ENCODE measurements around the gene BRD4.
"Not testable (repeated sequence)": the region's sequence is repeated elsewhere in the genome, so short reads cannot be mapped to it uniquely, and the experiment has no call there.

The BRD4 gene

DNA sequence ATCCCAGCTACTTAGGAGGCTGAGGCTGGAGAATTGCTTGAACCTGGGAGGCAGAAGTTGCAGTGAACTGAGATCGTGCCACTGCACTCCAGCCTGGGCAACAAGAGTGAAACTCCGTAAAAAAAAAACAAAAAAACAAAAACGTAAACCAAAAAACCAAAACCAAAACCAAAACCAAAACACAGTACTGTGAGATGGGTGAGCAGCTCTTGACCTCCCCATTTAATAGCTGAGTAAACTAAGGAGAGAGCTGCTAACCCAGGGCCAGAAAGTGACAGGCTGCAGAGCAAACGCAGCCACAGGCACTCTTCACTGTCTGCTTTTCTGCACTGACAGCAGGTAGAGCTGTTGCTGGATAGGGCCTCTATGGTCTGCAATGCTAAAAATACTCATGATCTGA is 27.7 kb upstream of the BRD4 start:
- not testable (repeated sequence) for DNase-seq (ENCODE audit: low read depth in 2 of 2)

DNA sequence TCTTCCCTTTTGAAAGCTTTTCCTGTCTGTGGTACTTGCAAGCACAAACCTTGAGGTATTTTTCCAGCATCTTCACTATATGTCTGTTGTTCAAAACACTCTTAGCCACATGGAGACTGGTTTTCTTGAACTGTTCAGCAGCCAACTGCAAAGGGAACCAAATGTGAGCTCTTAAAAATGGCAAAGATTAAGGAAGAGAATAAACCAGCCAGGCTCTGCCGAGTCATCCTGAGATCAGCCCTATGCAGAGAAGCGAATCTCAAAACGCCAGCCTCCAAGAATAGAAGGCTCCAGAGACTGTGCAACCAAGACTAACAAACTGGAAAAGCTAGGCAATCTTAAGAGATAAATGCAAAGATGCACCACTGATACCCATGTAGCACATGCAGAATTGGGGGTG is 26.6 kb upstream of the BRD4 start:
- no peak for DNase-seq (ENCODE audit: low read depth in 2 of 2)

DNA sequence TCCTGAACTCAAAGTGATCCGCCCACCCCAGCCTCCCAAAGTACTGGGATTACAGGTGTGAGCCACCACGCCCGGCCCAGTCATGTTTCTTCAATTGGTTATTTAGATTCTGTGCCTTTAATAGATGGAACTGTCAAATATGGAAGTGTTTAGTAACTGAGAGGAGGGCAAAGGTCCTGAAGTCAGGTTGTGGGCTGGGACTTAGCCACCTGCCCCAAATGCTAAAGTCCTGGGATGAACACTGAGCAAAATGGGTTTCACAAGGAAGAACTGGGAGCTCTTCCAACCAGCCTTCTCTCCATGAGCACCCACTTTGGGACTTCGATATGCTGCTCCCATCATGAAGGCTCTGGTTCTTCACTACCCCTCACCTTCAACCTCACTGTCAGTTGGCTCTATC is 25.6 kb upstream of the BRD4 start:
- no peak for DNase-seq (ENCODE audit: low read depth in 2 of 2)

DNA sequence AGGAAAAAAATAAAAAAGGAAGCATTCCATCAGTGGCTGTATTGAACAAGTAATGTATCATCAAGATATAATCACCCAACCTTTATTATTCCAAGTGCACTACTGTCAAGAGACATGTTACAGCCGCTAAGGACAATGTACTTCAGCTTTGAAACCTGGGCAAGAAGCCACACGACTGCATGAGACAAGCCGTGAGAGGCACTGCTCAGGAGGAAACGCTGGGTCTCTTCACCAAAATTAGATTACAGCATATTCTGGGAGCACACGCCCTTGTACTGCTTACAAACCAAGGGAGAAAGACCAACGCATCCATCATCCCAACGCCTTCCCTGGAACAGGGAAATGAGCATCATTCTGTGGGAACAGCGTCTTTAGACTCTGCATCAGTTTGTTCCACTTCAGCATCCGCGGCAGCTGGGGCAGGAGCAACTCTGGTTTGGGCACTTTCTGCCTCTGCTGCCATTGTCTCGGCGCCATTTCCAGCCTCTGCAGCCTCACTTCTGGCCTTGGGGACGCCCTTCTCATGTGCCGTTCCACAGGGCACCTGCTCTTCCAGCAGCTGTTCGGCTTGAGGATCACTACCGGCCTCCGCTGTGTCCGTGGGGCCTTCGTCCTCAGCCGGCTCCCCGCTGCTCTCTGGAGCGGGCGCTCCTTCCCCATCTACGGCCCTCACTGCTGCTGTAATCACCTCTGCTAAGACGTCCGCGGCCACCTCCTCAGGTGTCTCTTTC is 22.4 kb upstream of the BRD4 start:
- no peak for DNase-seq (ENCODE audit: low read depth in 2 of 2)

DNA sequence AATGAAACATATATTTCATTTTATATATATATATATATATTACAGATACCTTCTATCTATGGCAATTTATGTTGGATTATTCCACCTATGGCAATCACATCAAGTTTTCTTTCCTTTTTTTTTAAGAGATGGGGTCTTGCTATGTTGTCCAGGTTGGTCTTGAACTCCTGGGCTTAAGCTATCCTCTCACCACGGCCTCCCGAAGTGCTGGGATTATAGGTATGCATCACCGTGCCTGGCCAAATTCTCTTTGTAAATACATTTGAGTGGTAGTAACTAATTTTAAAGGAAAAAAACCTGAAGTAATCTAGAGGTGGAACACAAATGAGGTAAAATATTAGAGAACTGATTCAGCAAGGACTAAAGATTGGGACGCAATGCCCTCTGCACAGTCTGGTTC is 21.6 kb upstream of the BRD4 start:
- DNase-seq (ENCODE audit: low read depth in 2 of 2), result no peak

DNA sequence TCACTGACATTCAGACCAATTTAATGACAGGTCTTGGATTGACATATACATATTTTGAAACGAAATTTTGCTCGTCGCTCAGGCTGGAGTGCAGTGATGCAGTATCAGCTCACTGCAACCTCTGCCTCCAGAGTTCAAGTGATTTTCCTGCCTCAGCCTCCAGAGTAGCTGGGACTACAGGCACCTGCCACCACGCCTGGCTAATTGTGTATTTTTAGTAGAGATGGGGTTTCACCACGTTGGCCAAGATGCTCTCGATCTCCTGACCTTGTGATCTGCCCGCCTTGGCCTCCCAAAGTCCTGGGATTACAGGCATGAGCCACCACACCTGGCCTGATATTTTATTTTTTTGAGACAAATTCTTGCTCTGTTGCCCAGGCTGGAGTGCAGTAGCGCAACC is 20.2 kb upstream of the BRD4 start:
- DNase-seq (ENCODE audit: low read depth in 2 of 2), result not testable (repeated sequence)

DNA sequence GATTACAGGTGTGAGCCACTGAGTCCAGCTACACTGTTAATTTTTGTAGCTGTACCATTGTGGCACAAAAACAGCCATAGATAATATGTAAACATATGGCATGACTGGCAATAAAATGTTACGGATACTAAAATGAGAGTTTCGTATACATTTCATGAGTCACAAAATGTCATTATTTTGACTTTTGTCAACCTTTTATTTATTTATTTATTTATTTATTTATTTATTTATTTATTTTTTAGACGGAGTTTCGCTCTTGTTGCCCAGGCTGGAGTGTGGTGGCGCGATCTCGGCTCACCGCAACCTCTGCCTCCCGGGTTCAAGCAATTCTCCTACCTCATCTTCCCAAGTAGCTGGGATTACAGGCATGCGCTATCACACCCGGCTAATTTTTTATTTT is 9.0 kb upstream of the BRD4 start:
- DNase-seq (ENCODE audit: low read depth in 2 of 2), result not testable (repeated sequence)

DNA sequence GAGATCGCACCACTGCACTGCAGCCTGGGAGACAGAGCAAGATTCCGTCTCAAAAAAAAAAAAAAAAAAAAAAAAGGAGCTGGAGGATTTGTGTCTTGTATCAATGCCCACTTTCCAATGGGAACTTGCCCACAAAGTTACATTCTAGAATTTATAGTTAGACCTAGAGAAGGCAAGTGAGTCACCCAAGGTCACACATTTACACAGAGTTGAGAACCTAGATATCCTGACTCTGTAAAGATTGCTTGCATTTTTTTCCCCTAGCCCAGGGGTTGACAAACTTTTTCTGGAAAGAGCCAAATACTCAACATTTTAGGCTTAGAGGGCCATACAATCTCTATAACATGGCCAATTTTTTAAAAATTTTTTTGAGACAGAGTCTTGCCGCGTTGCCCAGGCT is 7.7 kb upstream of the BRD4 start:
- DNase-seq (ENCODE audit: low read depth in 2 of 2), result no peak

DNA sequence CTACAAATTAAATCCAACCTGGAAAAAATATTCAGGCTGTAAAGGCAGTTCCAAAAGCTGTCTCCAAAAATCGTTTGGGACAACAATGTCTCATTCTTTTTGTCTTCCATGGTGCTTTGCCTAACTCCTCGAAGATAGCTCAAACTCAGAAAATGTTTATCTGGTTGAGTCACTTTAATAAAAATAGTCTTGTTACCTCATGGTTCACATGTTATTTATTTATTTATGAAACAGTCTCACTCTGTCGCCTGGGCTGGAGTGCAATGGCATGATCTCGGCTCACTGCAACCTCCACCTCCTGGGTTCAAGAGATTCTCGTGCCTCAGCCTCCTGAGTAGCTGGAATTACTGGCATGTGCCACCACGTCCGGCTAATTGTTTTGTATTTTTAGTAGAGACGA is 4.9 kb upstream of the BRD4 start:
- DNase-seq (ENCODE audit: low read depth in 2 of 2), result no peak

DNA sequence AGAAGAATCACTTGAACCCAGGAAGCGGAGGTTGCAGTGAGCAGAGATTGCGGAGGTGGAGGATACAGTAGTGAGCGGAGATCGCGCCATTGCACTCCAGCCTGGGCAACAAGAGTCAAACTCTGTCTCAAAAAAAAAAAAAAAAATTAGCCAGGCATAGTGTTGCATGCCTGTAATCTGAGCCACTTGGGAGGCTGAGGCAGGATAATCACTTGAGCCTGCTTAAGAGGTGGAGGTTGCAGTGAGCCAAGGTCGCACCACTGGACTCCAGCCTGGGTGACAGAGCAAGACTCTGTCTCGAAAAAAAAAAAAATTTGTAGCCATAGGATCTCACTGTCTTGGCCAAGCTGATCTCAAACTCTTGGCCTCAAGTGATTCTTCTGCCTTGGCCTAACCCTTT is 3.7 kb upstream of the BRD4 start:
- DNase-seq (ENCODE audit: low read depth in 2 of 2), result not testable (repeated sequence)

DNA sequence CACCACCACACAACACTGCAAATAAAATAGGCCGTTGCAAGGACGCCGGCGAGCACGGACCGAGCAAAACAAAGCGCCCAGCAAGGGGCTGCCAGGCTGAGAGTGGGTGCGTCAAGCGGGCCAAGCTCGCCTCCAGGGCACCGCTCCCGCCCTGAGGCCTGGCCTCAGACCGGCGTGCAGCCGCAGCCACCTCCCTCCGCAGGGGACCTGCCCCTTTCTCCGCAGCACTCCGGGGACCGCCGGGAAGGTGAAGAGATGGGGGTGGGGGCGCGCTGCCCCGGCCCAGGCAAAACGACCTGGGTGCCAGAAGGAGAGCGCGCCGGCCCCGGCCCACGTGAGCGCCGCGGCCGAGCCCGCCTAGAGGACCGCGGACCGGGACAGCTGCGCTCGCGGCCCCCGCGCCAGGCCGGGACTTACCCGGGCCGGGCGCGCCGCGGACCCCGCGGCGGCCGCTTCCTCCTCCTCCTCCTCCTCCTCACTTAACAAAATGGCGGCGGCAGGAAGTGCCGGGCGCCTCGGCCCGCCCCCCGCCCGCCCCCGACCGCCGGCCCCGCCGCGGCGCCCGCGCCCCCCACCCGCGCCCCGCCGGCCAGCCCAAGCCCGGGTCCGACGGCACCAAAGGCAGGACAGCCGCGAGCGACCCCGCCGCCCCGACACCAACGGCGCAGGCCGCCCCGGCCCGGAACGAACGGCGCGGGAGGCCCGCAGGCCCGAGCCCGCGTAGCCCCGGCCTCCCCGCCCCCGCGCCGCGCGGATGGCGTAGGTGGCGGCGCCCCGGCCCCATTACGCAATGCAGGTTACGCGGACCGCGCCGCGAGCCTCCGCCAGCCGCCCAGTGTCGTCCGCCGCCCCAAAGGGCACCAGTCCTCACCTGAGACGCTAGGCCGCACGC is 674 bp downstream of the BRD4 start:
- peak; percentile 43 to 50 for DNase-seq (ENCODE audit: low read depth in 2 of 2)

DNA sequence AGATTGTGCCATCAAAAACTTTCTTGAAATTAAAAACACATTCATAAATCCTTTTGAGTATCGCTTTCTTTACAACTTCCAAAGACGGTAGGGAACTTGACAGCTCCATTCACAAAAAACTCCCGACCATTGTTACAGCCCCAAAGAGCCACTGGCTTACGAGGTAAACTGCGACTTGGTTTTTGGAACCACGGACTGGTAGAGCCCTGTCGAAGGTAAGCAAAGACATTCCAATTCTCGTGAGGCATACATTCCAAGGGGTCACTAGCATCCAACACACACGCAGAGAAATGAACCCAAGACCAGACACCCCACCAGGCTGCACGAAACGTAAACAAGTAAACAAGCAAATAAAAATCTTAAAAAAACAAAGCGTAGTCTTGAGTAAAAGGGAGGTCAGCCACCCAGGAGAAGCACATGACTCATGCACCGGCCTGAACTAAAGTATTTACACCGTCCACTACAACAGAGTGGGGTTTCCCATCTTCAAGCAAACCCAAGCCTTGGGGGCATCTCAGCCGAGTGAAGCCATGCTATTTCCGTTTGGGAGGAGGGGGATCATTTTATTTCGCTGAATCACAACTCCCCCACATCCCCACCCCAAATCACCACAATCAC is 1.4 kb downstream of the BRD4 start:
- no peak for DNase-seq (ENCODE audit: low read depth in 2 of 2)

DNA sequence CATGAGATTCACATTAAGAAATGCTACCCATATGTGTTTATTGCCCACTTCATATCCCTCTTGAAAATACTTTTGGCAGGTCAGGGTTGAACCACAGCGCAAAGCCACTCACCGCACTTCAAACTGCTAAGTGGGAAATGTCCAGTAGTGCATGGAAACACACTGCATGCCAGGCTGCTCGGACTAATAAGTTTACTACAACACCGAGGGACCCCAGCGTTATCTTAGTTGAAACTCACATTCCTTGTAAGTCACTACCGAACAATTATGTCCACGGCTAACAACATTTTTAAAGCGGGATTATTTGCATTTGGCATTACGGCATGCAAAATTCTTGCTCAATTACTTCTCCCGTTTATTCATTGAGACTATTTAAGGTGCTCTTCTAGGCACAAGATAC is 4.0 kb downstream of the BRD4 start:
- no peak for DNase-seq (ENCODE audit: low read depth in 2 of 2)

DNA sequence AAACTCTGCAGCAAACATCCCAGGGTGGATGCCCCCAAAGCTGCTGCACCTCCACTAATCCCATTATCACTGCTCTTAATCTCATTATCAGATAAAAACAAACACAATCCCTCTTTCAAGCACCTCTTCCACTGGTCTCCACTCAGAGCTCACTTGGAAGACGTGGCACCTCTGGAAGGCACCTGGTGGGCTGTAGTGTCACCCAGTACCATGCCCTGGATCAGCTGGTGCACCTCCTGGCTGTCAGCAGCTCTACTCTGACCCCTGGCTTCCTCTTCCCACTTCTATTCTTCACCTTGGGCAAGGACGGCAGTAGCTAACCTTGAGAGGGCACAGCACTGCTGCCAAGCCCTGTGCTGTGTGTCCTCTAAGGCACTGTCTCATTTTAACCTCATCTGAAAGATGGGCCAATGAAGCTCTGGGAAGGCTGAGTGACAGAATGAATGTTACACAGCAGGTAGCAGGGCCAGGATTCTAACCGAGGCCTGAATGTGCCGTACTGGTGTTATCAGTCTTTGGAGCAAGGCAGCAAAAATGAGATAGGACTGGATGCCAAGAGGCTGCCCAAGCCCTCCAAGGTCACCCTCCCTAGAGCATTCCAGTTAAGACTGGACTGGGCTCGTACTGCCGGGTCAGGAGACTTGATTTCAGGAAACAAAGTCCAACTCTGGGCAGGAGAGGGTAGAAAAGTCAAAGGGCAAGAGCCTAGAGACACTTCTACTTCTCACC is 7.4 kb downstream of the BRD4 start:
- DNase-seq (ENCODE audit: low read depth in 2 of 2), result no peak

DNA sequence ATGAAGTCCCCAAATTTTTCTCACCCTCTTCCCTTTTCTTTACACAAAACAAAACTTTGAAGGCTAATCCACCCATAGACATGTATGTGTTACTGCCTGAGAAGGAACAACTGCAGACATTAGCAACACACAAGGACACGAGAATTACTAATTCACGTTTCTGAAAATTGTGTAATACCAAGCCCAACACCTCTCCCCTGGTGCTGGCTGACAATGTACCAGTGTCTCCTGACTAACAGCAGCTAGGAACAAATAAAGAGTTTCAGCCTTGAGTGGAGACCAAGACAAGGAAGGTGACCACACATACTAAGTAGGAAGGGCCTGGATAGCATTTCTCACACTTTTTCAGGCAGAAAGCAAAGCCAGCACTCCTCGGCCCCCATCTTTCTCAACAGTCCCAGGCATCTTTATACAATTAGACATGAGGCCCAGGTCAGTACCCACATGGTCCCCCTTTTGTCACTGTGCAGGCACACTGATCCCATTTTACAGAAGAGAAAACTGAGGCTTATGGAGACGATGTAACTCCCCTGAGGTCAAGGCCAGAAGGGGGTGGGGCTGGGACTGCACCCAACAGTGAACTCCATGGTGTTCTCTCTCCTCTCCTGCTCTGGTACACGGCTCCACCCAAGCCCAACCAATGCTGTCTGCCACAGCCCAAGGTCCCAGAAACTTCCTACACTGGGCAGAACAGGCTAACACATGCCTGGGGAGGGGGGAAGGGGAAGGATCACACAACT is 8.7 kb downstream of the BRD4 start:
- DNase-seq (ENCODE audit: low read depth in 2 of 2), result no peak

DNA sequence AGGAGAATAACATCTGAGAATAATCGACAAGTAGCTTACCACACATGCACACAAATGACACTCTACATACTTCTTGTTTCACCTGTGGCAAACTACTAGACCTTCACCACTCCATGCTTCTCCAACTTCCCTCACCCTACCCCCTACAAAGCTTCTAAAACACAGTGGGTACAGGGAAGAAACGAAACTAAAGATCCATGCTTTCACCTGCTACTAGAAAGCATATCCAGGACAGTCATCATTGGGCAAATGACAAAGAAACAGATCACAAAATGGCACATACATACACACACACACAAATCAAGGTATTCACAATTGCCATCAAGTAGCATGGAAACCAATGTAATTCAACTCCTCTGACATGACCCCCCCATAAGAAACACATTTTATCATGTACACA is 10.6 kb downstream of the BRD4 start:
- DNase-seq (ENCODE audit: low read depth in 2 of 2), result no peak

DNA sequence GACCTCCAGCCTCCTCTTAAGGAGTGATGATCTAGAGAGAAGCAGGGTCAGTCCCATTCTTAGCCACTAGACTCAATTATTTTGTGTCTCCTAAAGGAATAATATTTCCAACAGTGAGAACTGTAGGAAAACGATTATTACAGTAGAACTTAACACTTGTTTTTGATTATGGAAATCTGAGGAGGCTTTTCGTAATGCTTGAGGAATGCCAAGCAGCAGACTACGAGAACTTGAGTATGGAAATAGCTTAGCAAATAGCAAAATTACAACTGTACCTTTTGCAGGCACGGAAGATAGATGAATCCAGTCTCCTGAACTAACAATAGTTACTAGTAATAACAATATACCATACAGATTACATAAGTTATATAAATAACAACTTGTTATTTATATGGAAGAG is 12.2 kb downstream of the BRD4 start:
- DNase-seq (ENCODE audit: low read depth in 2 of 2), result no peak

DNA sequence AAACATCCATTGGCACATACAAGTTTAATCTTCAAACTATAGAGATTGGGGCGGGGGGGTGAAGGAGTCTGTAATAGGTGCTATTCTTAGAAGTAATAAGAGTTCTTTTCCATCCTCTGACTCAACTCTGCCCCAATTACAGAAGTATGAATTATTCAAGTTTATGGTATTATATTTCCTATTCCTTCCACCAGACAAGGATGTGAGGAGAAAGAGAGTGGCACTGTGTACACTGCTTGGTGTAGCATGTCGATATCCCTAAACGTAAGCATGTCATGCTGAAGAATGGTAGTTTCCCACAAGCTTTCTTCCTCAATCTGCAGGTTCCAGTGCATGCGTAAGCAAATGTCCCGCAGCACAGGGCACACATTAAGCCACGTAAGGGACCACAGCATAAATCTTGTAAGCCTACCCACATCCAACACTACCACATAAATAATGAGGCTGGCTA is 14.1 kb downstream of the BRD4 start:
- no peak for DNase-seq (ENCODE audit: low read depth in 2 of 2)

DNA sequence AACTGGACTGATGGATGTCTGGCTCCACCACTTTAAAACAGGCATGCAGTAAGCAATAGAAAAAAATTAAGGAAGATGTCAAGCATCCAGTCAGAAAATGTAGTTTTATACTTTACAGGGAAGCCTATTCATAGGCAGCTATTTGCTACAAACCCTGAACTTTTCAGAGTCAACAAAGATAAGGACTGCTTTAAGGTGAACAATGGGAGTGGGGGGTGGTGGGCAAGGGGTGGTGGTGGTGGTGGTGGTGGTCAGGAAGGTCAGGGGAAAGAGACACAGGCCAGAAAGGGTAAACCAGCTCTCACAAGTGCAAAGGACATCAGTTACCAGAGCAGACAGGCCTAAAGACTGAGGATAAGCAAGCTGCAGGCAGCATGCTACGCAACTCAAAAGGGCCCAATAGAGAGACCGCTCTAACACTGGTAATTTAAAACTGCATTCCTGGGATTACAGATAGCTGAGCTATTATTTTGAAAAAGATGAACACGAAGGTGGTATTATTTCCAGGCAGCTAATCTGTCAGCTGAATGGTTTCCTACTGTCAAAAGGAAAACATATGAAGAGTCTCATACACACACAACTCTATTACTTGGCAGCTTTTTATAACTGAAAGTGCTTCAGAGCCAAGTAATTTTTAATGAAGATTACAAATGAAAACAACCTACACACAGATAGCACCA is 14.8 kb downstream of the BRD4 start:
- no peak for DNase-seq (ENCODE audit: low read depth in 2 of 2)

DNA sequence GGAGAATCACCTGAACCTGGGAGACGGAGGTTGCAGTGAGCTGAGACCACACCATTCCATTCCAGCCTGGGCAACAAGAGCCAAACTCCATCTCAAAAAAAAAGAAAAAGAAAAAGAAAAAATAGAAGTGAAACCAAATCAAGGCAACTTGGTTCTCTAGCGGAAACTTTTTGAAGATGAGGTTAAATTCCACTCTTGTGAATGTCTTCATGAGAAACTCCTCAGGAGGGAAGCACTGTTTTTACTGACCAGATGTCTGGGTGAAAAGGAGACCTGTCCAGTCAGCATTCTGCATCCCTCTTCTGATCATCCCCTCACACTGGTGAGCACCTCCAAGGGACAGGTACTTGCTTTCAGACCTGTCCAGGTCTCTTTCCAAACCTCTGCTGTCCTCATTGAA is 15.8 kb downstream of the BRD4 start:
- no peak for DNase-seq (ENCODE audit: low read depth in 2 of 2)

DNA sequence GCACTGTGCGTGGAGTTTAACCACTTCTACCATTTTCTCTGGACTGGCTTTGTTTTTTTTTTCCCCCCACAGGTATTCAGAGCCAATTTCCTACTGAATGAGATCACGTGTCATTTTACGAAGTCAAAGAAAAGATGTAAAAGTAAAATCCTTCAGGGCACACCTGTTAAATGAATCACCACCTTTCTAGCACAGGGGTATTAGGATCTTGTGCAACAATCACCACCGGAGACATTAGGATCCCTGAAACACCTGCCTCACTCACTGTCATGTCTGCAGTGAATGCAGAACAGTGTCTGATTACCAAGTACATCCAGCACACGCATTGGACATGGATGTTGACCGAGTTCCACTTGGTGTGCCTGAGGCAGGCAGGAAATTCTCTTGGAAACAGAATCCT is 17.2 kb downstream of the BRD4 start:
- no peak for DNase-seq (ENCODE audit: low read depth in 2 of 2)

All from stimulated activated CD8-positive, alpha-beta memory T cell treated with anti-CD3 and anti-CD28 coated beads, Interleukin-2, amount 100 ng/mL, for 48 hours (primary cell).